Sigmoid colon (tissue), 7 donors: ENCODE data around the gene PPFIA2. TPM values are rescaled to one million over a fixed set of nuclear protein-coding genes. Genes with fewer than 3 reads are reported as not detected.

Experiments
- DNase-seq: peaks from one replicate; pipeline ENCODE4 v3.0.0-alpha.2; 2019
- H3K27ac ChIP-seq, 4 donors: fragments of 200-600 bp; sonication (generic); one replicate each; pipeline ENCODE4 v1.5.1; 2016 to 2019; ENCODE audit warnings: mild to moderate bottlenecking in 1 of 4
- H3K27me3 ChIP-seq, 3 donors: fragments of 200-600 bp; sonication (generic); one replicate each; pipeline ENCODE4 v1.5.1; 2019; ENCODE audit warnings: mild to moderate bottlenecking in 1 of 3
- H3K36me3 ChIP-seq, 4 donors: fragments of 200-600 bp; sonication (generic); one replicate each; pipeline ENCODE4 v1.5.1; 2016 to 2019
- H3K4me1 ChIP-seq, 4 donors: fragments of 200-600 bp; sonication (generic); one replicate each; pipeline ENCODE4 v1.5.1; 2017 to 2019
- H3K4me3 ChIP-seq, 4 donors: fragments of 200-600 bp; sonication (generic); one replicate each; pipeline ENCODE4 v1.5.1; 2017 to 2019; ENCODE audit warnings: mild to moderate bottlenecking in 2 of 4, moderate library complexity in 1 of 4
- H3K9me3 ChIP-seq, 4 donors: fragments of 200-600 bp in 3 of 4; sonication (generic) in 3 of 4; one replicate each; pipeline versions ENCODE4 v1.5.1 to v1.6.1; 2013 to 2019
- CTCF ChIP-seq, 4 experiments: fragments of 450-650 bp in 3 of 4; fragments of 200-600 bp in 1 of 4; IDR thresholded peaks; one replicate each; pipeline ENCODE4 v1.5.1; 2016 to 2019; ENCODE audit warnings: antibody characterized with exemption in 4 of 4, mild to moderate bottlenecking in 3 of 4, moderate library complexity in 2 of 4
- EP300 ChIP-seq, 4 donors: sonication (generic); formaldehyde crosslinking; IDR thresholded peaks; one replicate each; pipeline ENCODE4 v1.6.1; 2017; ENCODE audit warnings: antibody characterized with exemption in 4 of 4
- POLR2A ChIP-seq, 2 donors: fragments of 450-650 bp; IDR thresholded peaks; one replicate each; pipeline ENCODE4 v1.6.1; 2016; ENCODE audit warnings: antibody characterized with exemption in 2 of 2, mild to moderate bottlenecking in 2 of 2, moderate library complexity in 2 of 2
- POLR2AphosphoS5 ChIP-seq, 4 donors: sonication (generic); formaldehyde crosslinking; IDR thresholded peaks; one replicate each; pipeline ENCODE4 v1.6.1; 2017; ENCODE audit warnings: antibody characterized with exemption in 4 of 4
- WGBS, 2 donors: extraction: QIAGEN DNeasy Blood & Tissue Kit; methylation state at CpG; one replicate each; pipeline ENCODE4 v1.1.7; 2013; 5-methylcytosine and 5-hydroxymethylcytosine counted together
- intact Hi-C: fragments of 100-400 bp; cut with DNase I; formaldehyde crosslinking; loops from one replicate; pipeline ENCODE4 v1.15.1; 2023
- polyA plus RNA-seq, 3 donors: library from polyadenylated mRNA; stranded (reverse); fragments of 200-250 nt; gene quantifications; one replicate each; pipeline ENCODE4 v1.2.3, GENCODE V29; 2013
- total RNA-seq, 4 donors: library from RNA; depleted of rRNA; stranded (reverse); fragments of >200 nt; gene quantifications; one replicate each; pipeline ENCODE4 v1.1.0, GENCODE V29; 2016
- donor health status: healthy with polysubstance abuse.
- donor health status: Bipolar disorder and iron deficiency.
- donor health status: healthy.

The PPFIA2 gene
- total and polyA plus RNA-seq, 7 donors, result 0.44 to 4.4 (median 2.5) TPM; not detected in 2

GRCh38 chr12:81245907-81246570 is 513.1 kb downstream of the PPFIA2 start:
- DNase-seq, result no peak
- intact Hi-C loops, result no loop called here
- Histone ChIP-seq H3K36me3 (no peaks in the 10 kb centered on the region), H3K27me3 (no peaks in the 10 kb centered on the region), H3K4me1 (peaks cover 0 to 16% (median 14%) of the 10 kb centered on the region in 4 donors), H3K9me3 (no peaks in the 10 kb centered on the region), H3K27ac (peak overlapping the region in 3 of 4 donors; percentile 46 to 65 (median 60)), H3K4me3 (no peak overlapping the region)
- WGBS, 2 donors, result 19 to 48% methylated on average over 4 of the region's 4 CpGs
- TF ChIP-seq POLR2AphosphoS5 (IDR thresholded peaks at IDR 0.05) (no peak), EP300 (IDR thresholded peaks at IDR 0.05) (no peak), CTCF (IDR thresholded peaks at IDR 0.05) (no peak), POLR2A (IDR thresholded peaks at IDR 0.05) (no peak)

- 3 to 19% methylated on average over 2 of the region's 2 CpGs for WGBS, 2 donors
Measured at GRCh38 chr12:81245458-81245857, 513.7 kb downstream of the PPFIA2 start.

GRCh38 chr12:81231574-81232368 is 527.4 kb downstream of the PPFIA2 start:
- H3K36me3 ChIP-seq, result no peaks in the 10 kb centered on the region
- H3K27me3 ChIP-seq, result no peaks in the 10 kb centered on the region
- no peaks in the 10 kb centered on the region for H3K4me1 ChIP-seq
- no peak overlapping the region for H3K4me3 ChIP-seq
- WGBS, 2 donors, result 83 to 87% methylated on average over 3 of the region's 3 CpGs
- no peaks in the 10 kb centered on the region for H3K9me3 ChIP-seq
- no peak for DNase-seq
- TF ChIP-seq CTCF (IDR thresholded peaks at IDR 0.05) (no peak), POLR2AphosphoS5 (IDR thresholded peaks at IDR 0.05) (no peak), POLR2A (IDR thresholded peaks at IDR 0.05) (no peak), EP300 (IDR thresholded peaks at IDR 0.05) (no peak)
- intact Hi-C loops, result no loop called here
- H3K27ac ChIP-seq, result no peak overlapping the region

More at GRCh38 chr12:81245458-81245857, 513.7 kb downstream of the PPFIA2 start:
- H3K9me3 ChIP-seq, result no peaks in the 10 kb centered on the region
- H3K4me3 ChIP-seq, result no peak overlapping the region
- intact Hi-C loops, result no loop called here
- TF ChIP-seq CTCF (IDR thresholded peaks at IDR 0.05), result no peak
- peak; percentile 11 to 44 (median 32) for TF ChIP-seq POLR2AphosphoS5 (IDR thresholded peaks at IDR 0.05)
- no peaks in the 10 kb centered on the region for H3K27me3 ChIP-seq
- H3K36me3 ChIP-seq, result no peaks in the 10 kb centered on the region
- DNase-seq, result no peak
- H3K4me1 ChIP-seq, result peaks cover 0 to 16% (median 14%) of the 10 kb centered on the region in 4 donors
- H3K27ac ChIP-seq, result peak overlapping the region in 3 of 4 donors; percentile 46 to 65 (median 60)

GRCh38 chr12:81229759-81230158 is 529.4 kb downstream of the PPFIA2 start:
- WGBS, 2 donors, result 65% methylated on average over 5 of the region's 5 CpGs
- no peak for TF ChIP-seq POLR2AphosphoS5 (IDR thresholded peaks at IDR 0.05)
- TF ChIP-seq POLR2A (IDR thresholded peaks at IDR 0.05), result no peak
- no peak for TF ChIP-seq EP300 (IDR thresholded peaks at IDR 0.05)
- no peak for TF ChIP-seq CTCF (IDR thresholded peaks at IDR 0.05)
- Histone ChIP-seq H3K36me3 (no peaks in the 10 kb centered on the region), H3K4me1 (no peaks in the 10 kb centered on the region), H3K4me3 (no peak overlapping the region), H3K9me3 (no peaks in the 10 kb centered on the region), H3K27ac (no peak overlapping the region), H3K27me3 (no peaks in the 10 kb centered on the region)
- no peak for DNase-seq
- intact Hi-C loops, result no loop called here
